Parathyroid adenoma (tissue), 2 donors: Measurements from ENCODE around the gene SOX18.

Experiments used
- H2AFZ ChIP-seq: fragments of 300-600 bp; sonication (generic); one replicate; pipeline ENCODE4 v1.7.0; 2017; ENCODE audit warnings: antibody characterized with exemption, mild to moderate bottlenecking
- H3K27ac ChIP-seq: fragments of 300-600 bp; sonication (generic); one replicate; pipeline ENCODE4 v1.7.0; 2017
- H3K27me3 ChIP-seq: fragments of 300-600 bp; sonication (generic); one replicate; pipeline ENCODE4 v1.7.0; 2017; ENCODE audit warnings: low read length; ENCODE audit not compliant: control insufficient read depth, insufficient read depth
- H3K36me3 ChIP-seq: fragments of 300-600 bp; sonication (generic); one replicate; pipeline ENCODE4 v1.7.0; 2017; ENCODE audit warnings: low read length; ENCODE audit not compliant: control insufficient read depth, insufficient read depth
- H3K4me1 ChIP-seq: fragments of 300-600 bp; sonication (generic); one replicate; pipeline ENCODE4 v1.7.0; 2017; ENCODE audit warnings: control low read depth
- H3K4me2 ChIP-seq: fragments of 300-600 bp; sonication (generic); one replicate; pipeline ENCODE4 v1.7.0; 2017; ENCODE audit warnings: low read length
- H3K4me3 ChIP-seq: fragments of 300-600 bp; sonication (generic); one replicate; pipeline ENCODE4 v1.7.0; 2017; ENCODE audit warnings: low read depth, low read length
- H3K79me2 ChIP-seq: fragments of 300-600 bp; sonication (generic); one replicate; pipeline ENCODE4 v1.7.0; 2017; ENCODE audit warnings: control low read depth
- H3K9ac ChIP-seq: fragments of 300-600 bp; sonication (generic); one replicate; pipeline ENCODE4 v1.7.0; 2017; ENCODE audit warnings: mild to moderate bottlenecking
- H3K9me3 ChIP-seq: fragments of 300-600 bp; sonication (generic); one replicate; pipeline ENCODE4 v1.7.0; 2017; ENCODE audit warnings: low read length; ENCODE audit not compliant: control insufficient read depth
- CTCF ChIP-seq: fragments of 300-600 bp; sonication (generic); IDR thresholded peaks from one replicate; pipeline ENCODE4 v1.7.0; 2017; ENCODE audit warnings: antibody characterized with exemption, mild to moderate bottlenecking
- donor health status: primary hyperparathyroidism.

SOX18 gene

GRCh38 chr20:64041781-64042053 lies 7.7 kb downstream of the SOX18 start:
- H3K9ac ChIP-seq = no peak overlapping the region
- no peaks in the 10 kb centered on the region for H3K79me2 ChIP-seq
- H3K4me3 ChIP-seq = no peak overlapping the region
- no peak overlapping the region for H3K4me2 ChIP-seq
- H3K9me3 ChIP-seq = no peaks in the 10 kb centered on the region
- no peak overlapping the region for H2AFZ ChIP-seq
- H3K36me3 ChIP-seq = no peaks in the 10 kb centered on the region
- peaks cover 4% of the 10 kb centered on the region for H3K4me1 ChIP-seq
- no peak for TF ChIP-seq CTCF
- H3K27me3 ChIP-seq = no peaks in the 10 kb centered on the region
- H3K27ac ChIP-seq = no peak overlapping the region

DNA sequence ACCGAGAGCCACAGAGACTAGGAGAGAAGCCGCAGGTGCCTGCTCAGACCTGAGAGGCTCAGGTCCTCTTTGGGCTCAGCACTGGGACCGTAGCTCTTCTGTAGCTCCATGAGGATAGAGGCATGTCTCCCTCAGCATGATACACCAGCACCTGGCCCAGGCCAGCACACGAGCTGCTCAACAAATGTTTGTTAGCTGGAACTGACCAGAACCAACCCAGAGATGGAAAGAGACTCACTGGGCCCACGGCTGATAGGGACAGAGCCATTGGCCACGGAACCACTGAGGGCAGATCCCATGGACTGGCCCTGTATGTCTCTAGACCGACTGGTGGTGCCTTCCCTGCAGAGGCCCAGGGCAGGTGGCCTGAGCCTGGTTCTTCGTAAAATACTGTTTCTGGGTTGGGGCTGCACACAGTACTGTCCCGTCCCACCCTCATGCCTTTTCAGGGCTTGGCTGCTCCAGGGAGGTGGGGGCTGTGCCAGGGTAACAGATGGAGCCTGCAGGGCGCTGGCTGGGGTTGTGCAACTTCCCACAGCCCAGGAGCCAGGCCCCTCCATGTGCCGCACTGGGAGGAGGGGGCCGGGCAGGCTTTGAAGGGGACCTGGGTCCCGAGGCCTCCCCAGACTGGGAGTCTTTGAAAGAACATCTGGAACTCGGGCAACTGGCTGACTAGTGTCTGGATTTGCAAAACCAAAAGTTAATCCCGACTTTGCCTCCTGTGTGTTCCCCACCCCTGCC lies 8.2 kb downstream of the SOX18 start:
- Histone ChIP-seq H3K4me1 (peaks cover 4% of the 10 kb centered on the region), H3K79me2 (no peaks in the 10 kb centered on the region), H3K9me3 (no peaks in the 10 kb centered on the region), H3K4me3 (no peak overlapping the region), H2AFZ (no peak overlapping the region), H3K27ac (no peak overlapping the region), H3K36me3 (no peaks in the 10 kb centered on the region), H3K4me2 (no peak overlapping the region), H3K9ac (no peak overlapping the region), H3K27me3 (no peaks in the 10 kb centered on the region)
- TF ChIP-seq CTCF = no peak

DNA sequence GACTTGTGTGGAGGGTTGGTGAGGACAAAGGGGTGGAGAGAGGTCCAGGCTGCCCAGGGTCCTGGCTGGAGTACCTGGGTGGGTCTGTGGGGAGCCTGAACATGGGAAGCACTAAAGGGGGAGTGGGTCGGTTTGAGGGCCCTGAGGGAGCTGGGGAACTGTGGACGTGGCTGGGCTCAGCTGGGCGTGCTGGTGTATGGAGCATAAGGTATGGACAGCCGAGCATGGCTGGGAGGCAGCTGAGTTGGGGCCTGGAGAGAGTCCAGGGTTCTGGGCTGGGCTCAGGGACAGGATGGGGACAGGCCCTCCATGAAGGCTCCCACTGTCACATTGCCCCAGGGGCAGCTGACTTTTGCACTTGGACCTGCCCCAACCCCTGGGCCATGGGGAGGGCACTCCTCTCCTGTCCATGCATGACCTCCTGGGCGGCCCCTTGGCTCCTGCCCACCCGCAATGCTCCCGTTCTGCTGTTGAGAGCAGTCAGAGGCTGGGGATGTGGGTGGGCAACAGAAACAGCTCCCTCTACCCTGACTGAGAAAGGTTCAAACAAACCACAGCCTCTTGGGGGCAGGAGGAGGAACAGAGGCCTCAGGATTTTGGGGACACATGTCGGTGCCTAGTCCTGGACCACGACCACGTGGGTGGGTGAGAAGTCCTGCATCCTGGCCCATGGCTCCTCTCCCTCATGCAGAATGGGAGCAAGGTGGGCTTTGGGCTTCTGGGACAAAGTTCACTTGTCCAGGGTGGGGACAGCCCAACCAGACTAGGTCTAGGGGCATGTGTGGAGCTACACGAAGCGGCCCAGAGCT lies 9.0 kb downstream of the SOX18 start:
- Histone ChIP-seq H3K4me2 (no peak overlapping the region), H2AFZ (no peak overlapping the region), H3K4me3 (no peak overlapping the region), H3K79me2 (no peaks in the 10 kb centered on the region), H3K36me3 (no peaks in the 10 kb centered on the region), H3K27me3 (no peaks in the 10 kb centered on the region), H3K9me3 (no peaks in the 10 kb centered on the region), H3K27ac (no peak overlapping the region), H3K4me1 (peaks cover 4% of the 10 kb centered on the region), H3K9ac (no peak overlapping the region)
- TF ChIP-seq CTCF = no peak

DNA sequence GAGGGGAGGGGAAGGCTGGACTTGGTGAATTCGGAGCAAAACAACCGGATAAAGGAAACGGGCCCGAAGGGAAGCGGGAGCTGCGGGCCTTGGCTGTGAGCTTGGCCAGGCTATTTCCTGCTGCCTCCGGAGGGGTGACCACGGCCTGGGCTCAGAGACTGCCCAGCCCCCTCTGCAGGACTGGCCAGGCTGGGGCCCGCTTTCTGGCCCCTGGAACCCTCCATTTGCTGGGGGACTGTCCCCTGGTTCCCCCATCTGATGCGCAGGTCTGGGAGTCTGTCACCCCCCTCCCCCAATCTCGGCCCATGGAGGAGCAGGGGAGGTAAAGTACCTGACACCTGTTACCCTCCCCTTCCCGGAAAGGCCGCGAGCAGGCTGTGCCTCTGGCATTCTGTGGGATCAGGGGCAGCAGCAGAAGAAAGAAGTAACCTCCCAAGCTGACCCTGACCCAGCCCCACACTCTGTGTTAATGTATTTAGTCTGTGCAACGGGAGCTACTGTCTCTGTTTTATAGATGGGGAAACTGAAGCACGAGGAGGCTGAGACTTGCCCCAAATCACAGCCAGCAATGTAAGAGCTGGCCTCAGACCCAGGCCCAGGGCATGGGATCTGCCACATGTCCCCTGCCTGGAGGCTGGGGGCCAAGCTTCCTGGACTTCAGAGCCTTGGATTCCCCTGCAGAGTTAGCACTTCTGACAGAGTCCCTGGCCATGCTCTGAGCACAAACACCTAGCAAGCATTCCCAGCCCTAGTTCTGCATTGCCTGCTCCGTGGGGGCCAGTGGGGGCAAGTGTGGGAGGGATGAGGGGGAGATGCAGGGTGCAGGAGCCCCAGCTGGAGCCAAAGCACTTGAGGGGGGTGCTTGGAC lies 9.9 kb downstream of the SOX18 start:
- no peaks in the 10 kb centered on the region for H3K9me3 ChIP-seq
- H3K36me3 ChIP-seq = no peaks in the 10 kb centered on the region
- H3K4me1 ChIP-seq = peaks cover 4% of the 10 kb centered on the region
- no peaks in the 10 kb centered on the region for H3K27me3 ChIP-seq
- H3K79me2 ChIP-seq = no peaks in the 10 kb centered on the region
- H3K9ac ChIP-seq = no peak overlapping the region
- peak overlapping the region; percentile 82 for H3K4me2 ChIP-seq
- TF ChIP-seq CTCF = no peak
- H3K4me3 ChIP-seq = peak overlapping the region; percentile 65
- peak overlapping the region; percentile 88 for H2AFZ ChIP-seq
- H3K27ac ChIP-seq = peak overlapping the region; percentile 37
